CD14-positive monocyte (primary cell): ENCODE measurements around the gene CEP85L. TPM values are rescaled to one million over a fixed set of nuclear protein-coding genes. Genes with fewer than 3 reads are reported as not detected.

Source experiments
- DNase-seq, 3 donors: peaks; one replicate each; pipeline ENCODE4 v3.0.0-alpha.2; 2011 to 2022
- H2AFZ ChIP-seq: 2 replicates; pipeline ENCODE4 v1.6.0; 2012; ENCODE audit warnings: mild to moderate bottlenecking, low read depth, low read length, inconsistent platforms; ENCODE audit not compliant: insufficient read depth, poor library complexity, severe bottlenecking
- H3K27ac ChIP-seq, 2 donors: 1 replicate in 1 of 2; 2 replicates in 1 of 2; pipeline ENCODE4 v1.5.1; 2012 to 2013; ENCODE audit warnings: low read length in 2 of 2, control low read depth in 1 of 2, inconsistent platforms in 1 of 2, low read depth in 1 of 2, mild to moderate bottlenecking in 1 of 2
- H3K27me3 ChIP-seq, 2 donors: one replicate each; pipeline versions ENCODE4 v1.6.0 to v1.6.1; 2011 to 2013; ENCODE audit warnings: low read length in 2 of 2; ENCODE audit not compliant: control insufficient read depth in 2 of 2, insufficient read depth in 2 of 2
- H3K36me3 ChIP-seq, 2 donors: replicated peaks in 1 of 2; 1 replicate in 1 of 2; 2 replicates in 1 of 2; pipeline versions ENCODE4 v1.5.1 to v1.6.1; 2012 to 2013; ENCODE audit warnings: low read length in 2 of 2, control low read depth in 1 of 2, inconsistent platforms in 1 of 2, mild to moderate bottlenecking in 1 of 2; ENCODE audit not compliant: insufficient read depth in 2 of 2, control insufficient read depth in 1 of 2
- H3K4me1 ChIP-seq, 2 donors: 1 replicate in 1 of 2; 2 replicates in 1 of 2; pipeline versions ENCODE4 v1.5.1 to v1.6.1; 2012 to 2013; ENCODE audit warnings: low read length in 2 of 2, control low read depth in 1 of 2, inconsistent platforms in 1 of 2, mild to moderate bottlenecking in 1 of 2, moderate library complexity in 1 of 2; ENCODE audit not compliant: insufficient read depth in 2 of 2, control insufficient read depth in 1 of 2
- H3K4me2 ChIP-seq: replicated peaks from 2 replicates; pipeline ENCODE3; 2012; ENCODE audit warnings: low read length, moderate library complexity, mild to moderate bottlenecking; ENCODE audit not compliant: poor library complexity, severe bottlenecking; ENCODE audit errors: extremely low read depth
- H3K4me3 ChIP-seq, 3 experiments: fragments of 200-600 bp in 1 of 3; sonication (generic) in 1 of 3; replicated peaks in 1 of 3; 1 replicate in 2 of 3; 2 replicates in 1 of 3; pipeline ENCODE4 v1.5.1; 2011 to 2013; ENCODE audit warnings: low read length in 3 of 3, mild to moderate bottlenecking in 3 of 3, control low read depth in 2 of 3, low read depth in 2 of 3, inconsistent platforms in 1 of 3, moderate library complexity in 1 of 3
- H3K79me2 ChIP-seq: 2 replicates; pipeline ENCODE4 v1.6.0; 2012; ENCODE audit warnings: mild to moderate bottlenecking, control low read depth, inconsistent platforms, low read length, moderate library complexity; ENCODE audit not compliant: insufficient read depth
- H3K9ac ChIP-seq: 2 replicates; pipeline ENCODE4 v1.6.0; 2017; ENCODE audit warnings: low read length, mild to moderate bottlenecking; ENCODE audit not compliant: insufficient read depth, poor library complexity, severe bottlenecking
- H3K9me3 ChIP-seq, 2 donors: replicated peaks in 1 of 2; 1 replicate in 1 of 2; 2 replicates in 1 of 2; pipeline versions ENCODE4 v1.5.1 to v1.6.1; 2012 to 2013; ENCODE audit warnings: low read length in 2 of 2, control low read depth in 1 of 2; ENCODE audit not compliant: control insufficient read depth in 1 of 2, insufficient read depth in 1 of 2
- H4K20me1 ChIP-seq: 2 replicates; pipeline ENCODE4 v1.6.0; 2012; ENCODE audit warnings: mild to moderate bottlenecking, low read length, control low read depth, moderate library complexity; ENCODE audit not compliant: insufficient read depth
- H3K27ac Mint-ChIP-seq, 7 donors: one replicate each; pipeline ENCODE4 v1.8.0; 2020; ENCODE audit warnings: mild to moderate bottlenecking in 7 of 7, mixed read lengths in 7 of 7, moderate library complexity in 6 of 7, inconsistent platforms in 2 of 7
- H3K27me3 Mint-ChIP-seq, 3 donors: one replicate each; pipeline ENCODE4 v1.8.0; 2021 to 2022; ENCODE audit warnings: low read depth in 3 of 3, mild to moderate bottlenecking in 3 of 3, mixed read lengths in 3 of 3, moderate library complexity in 3 of 3, inconsistent platforms in 1 of 3
- H3K36me3 Mint-ChIP-seq, 2 donors: one replicate each; pipeline ENCODE4 v1.8.0; 2020; ENCODE audit warnings: mixed read lengths in 2 of 2, inconsistent platforms in 1 of 2, mild to moderate bottlenecking in 1 of 2
- H3K4me1 Mint-ChIP-seq: one replicate; pipeline ENCODE4 v1.8.0; 2020; ENCODE audit warnings: mild to moderate bottlenecking, mixed read lengths
- H3K4me3 Mint-ChIP-seq, 2 donors: one replicate each; pipeline ENCODE4 v1.8.0; 2020; ENCODE audit warnings: mild to moderate bottlenecking in 2 of 2, mixed read lengths in 2 of 2, moderate library complexity in 1 of 2
- H3K9me3 Mint-ChIP-seq, 7 donors: one replicate each; pipeline ENCODE4 v1.8.0; 2020 to 2022; ENCODE audit warnings: mixed read lengths in 7 of 7, mild to moderate bottlenecking in 6 of 7, moderate library complexity in 6 of 7, inconsistent platforms in 2 of 7
- WGBS: methylation state at CpG from one replicate; pipeline ENCODE4 v1.1.5; 2013; ENCODE audit warnings: missing lambda C conversion rate; ENCODE audit not compliant: insufficient coverage; 5-methylcytosine and 5-hydroxymethylcytosine counted together
- intact Hi-C, 2 donors: fragments of 100-400 bp; cut with micrococcal nuclease; formaldehyde crosslinking; loops; one replicate each; pipeline versions ENCODE4 v1.15.0 to v1.15.1; 2023
- polyA plus RNA-seq, 3 donors: library from polyadenylated mRNA; depleted of rRNA in 1 of 3; unstranded in 2 of 3; stranded (reverse) in 1 of 3; fragments of 300-500 nt in 2 of 3; fragments of >200 nt in 1 of 3; fragmentation: Illumina TruSeq in 2 of 3; gene quantifications; 1 replicate in 2 of 3; 2 replicates in 1 of 3; pipeline ENCODE4 v1.2.3, GENCODE V29; 2012 to 2021
- TF ChIP-seq, protein P1 (sequence below): fragments of 200-600 bp; IDR thresholded peaks from one replicate; pipeline ENCODE4 v1.8.0; 2022; ENCODE audit warnings: antibody characterized with exemption, mild to moderate bottlenecking

CEP85L gene
- polyA plus RNA-seq, 3 donors: 14.9 to 38.3 (median 19.6) TPM

DNA sequence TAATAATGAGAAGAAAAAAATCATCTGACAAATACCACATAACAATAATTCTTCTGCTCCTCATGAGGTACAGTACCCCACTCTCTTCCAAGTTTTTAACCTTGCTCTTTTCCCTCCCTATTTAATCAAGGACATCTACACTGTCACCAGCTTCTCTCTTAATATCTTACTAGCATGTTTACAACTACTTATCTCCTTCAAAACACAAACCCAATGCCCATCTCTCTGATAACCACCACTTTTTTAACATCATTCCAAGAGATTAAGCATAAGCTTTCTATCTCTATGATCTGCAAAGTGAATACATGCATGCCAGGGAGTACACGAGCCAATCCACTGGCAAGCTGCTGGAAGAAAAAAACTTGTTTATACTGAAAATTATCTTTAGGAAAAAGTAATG, 10.3 kb downstream of the CEP85L start:
- no CpG with 5 or more reads among the region's 1 CpG for WGBS
- H3K4me2 ChIP-seq: no peak overlapping the region
- Mint-ChIP-seq H3K36me3 (peaks cover 9 to 13% of the 10 kb centered on the region in 2 donors), H3K27me3 (no peaks in the 10 kb centered on the region), H3K27ac (no peak overlapping the region), H3K4me3 (no peak overlapping the region), H3K9me3 (no peaks in the 10 kb centered on the region), H3K4me1 (peaks cover 43% of the 10 kb centered on the region)
- no peaks in the 10 kb centered on the region for H3K36me3 ChIP-seq
- no peak overlapping the region for H2AFZ ChIP-seq
- no peak overlapping the region for H3K4me3 ChIP-seq
- H4K20me1 ChIP-seq: peaks cover 100% of the 10 kb centered on the region
- intact Hi-C loops: no loop called here
- no peak for DNase-seq
- no peak overlapping the region for H3K9ac ChIP-seq
- no peaks in the 10 kb centered on the region for H3K27me3 ChIP-seq
- H3K9me3 ChIP-seq: no peaks in the 10 kb centered on the region
- TF ChIP-seq, protein P1, sequence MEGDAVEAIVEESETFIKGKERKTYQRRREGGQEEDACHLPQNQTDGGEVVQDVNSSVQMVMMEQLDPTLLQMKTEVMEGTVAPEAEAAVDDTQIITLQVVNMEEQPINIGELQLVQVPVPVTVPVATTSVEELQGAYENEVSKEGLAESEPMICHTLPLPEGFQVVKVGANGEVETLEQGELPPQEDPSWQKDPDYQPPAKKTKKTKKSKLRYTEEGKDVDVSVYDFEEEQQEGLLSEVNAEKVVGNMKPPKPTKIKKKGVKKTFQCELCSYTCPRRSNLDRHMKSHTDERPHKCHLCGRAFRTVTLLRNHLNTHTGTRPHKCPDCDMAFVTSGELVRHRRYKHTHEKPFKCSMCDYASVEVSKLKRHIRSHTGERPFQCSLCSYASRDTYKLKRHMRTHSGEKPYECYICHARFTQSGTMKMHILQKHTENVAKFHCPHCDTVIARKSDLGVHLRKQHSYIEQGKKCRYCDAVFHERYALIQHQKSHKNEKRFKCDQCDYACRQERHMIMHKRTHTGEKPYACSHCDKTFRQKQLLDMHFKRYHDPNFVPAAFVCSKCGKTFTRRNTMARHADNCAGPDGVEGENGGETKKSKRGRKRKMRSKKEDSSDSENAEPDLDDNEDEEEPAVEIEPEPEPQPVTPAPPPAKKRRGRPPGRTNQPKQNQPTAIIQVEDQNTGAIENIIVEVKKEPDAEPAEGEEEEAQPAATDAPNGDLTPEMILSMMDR: no peak
- peaks cover 6 to 8% of the 10 kb centered on the region in 2 donors for H3K4me1 ChIP-seq
- no peak overlapping the region for H3K27ac ChIP-seq
- H3K79me2 ChIP-seq: peaks cover 91% of the 10 kb centered on the region

DNA sequence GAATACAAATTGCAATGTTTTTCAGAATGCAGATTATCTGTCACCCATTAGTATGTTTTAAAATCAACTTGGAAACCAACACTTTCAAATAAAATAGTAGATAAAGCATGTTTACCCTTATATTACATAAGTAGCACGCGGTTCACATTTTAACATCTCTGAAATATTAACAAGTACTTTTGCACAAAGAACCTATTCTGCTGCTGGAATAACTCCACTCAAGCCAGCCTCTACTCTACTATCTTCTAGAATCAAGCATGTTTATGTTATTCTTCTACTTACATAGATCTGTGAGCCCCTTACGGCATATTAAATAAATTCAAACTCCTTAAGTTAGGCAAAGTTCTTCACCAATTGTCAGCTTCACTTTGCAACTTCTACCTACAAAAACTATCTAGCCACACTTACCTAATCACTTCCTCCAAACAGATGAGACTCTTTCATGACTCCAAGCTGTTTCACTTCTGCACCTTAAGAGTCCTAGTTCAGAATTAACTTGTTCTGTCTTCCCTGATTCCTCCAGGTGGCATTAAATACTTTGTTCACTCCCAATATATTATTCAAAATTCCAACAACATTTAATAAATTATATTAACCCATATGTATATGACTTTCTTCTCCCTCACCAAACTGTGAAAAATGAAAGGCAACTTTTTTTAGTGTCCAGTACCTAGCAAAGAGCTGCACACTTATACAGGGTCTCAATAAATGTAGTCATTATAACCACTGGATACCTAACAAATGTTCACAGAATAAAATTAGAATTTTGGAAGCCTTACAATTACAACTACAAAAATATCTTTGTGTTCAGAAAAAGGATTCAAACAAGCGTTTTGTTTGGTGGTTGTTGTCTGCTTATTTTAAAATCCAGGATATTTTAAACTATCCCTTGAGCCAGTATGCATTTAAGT, 12.1 kb downstream of the CEP85L start:
- intact Hi-C loops: no loop called here
- H2AFZ ChIP-seq: no peak overlapping the region
- Mint-ChIP-seq H3K4me3 (no peak overlapping the region), H3K4me1 (peaks cover 31% of the 10 kb centered on the region), H3K27me3 (no peaks in the 10 kb centered on the region), H3K36me3 (peaks cover 3% of the 10 kb centered on the region in 2 donors), H3K9me3 (no peaks in the 10 kb centered on the region), H3K27ac (peak overlapping the region in 1 of 7 donors; percentile 50)
- H4K20me1 ChIP-seq: peaks cover 100% of the 10 kb centered on the region
- H3K4me1 ChIP-seq: peaks cover 6 to 8% of the 10 kb centered on the region in 2 donors
- H3K36me3 ChIP-seq: no peaks in the 10 kb centered on the region
- 43% methylated on average over 1 of the region's 4 CpGs for WGBS
- DNase-seq: no peak
- TF ChIP-seq, protein P1: no peak
- H3K79me2 ChIP-seq: peaks cover 90% of the 10 kb centered on the region
- no peak overlapping the region for H3K4me2 ChIP-seq
- no peaks in the 10 kb centered on the region for H3K27me3 ChIP-seq
- no peak overlapping the region for H3K27ac ChIP-seq
- no peak overlapping the region for H3K4me3 ChIP-seq
- H3K9me3 ChIP-seq: no peaks in the 10 kb centered on the region
- no peak overlapping the region for H3K9ac ChIP-seq
